ENCODE results near the gene CBX1. TPM values are rescaled to one million over a fixed set of nuclear protein-coding genes. Genes with fewer than 3 reads are reported as not detected.

Gene CBX1
- total and polyA plus RNA-seq, 2 of the 13 experiments (the other 11 are each of a cell fraction or from before 2014, with no cell fraction given), result 17.8 to 108 TPM

DNA sequence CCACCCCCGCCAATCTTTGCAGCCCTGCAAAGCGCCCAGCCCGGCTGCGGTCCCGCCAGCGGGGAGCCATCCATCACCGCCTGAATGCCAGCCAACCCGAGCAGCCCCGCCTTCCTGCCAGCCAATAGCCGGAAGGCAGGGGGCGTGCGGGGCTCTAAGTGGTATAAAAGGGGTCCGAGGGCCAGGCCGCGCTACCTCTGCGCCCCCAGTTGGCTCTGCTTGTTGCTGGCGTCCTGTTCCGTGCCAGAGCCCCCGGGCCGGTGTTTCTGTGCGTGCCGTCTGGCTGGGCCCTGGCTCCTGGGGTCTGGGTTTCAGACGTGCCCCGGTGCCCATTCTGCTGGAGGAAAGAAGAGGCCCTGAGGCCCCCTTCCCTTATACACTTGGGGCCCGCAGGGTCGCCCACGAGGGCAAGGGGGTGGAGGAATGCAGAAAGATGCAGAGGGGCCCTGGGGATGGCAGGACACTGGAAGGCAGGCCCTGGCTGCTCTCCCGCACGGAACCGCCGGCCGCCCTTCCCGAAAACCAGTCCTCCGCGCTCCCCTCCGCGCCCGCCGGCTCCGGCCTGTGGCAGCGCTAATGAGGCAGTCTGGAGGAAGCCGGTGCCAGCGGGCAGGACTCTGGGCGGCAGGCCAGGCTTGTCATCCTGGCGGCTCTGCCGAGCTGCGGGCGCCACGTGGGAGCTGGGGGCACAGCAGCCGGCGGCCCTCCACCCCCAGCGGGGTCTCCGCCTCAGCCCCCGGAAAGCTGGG lies 77.7 kb downstream of the CBX1 start (continued):
- TF ChIP-seq MYNN (CRISPR knock-in tag; IDR thresholded peaks at IDR 0.05; ENCODE audit: low read depth) (no peak), SP4 (CRISPR knock-in tag; IDR thresholded peaks at IDR 0.05) (0 out of 2 replicates have a peak, but pooled peaks have one; percentile 1), ZIK1 (CRISPR knock-in tag; IDR thresholded peaks at IDR 0.05; ENCODE audit: borderline replicate concordance, low read depth) (no peak), KDM5A (IDR thresholded peaks at IDR 0.05; ENCODE audit: borderline replicate concordance, low read length) (no peak), XBP1 (CRISPR knock-in tag; IDR thresholded peaks at IDR 0.05) (no peak)
- TF ChIP-seq, protein P1, sequence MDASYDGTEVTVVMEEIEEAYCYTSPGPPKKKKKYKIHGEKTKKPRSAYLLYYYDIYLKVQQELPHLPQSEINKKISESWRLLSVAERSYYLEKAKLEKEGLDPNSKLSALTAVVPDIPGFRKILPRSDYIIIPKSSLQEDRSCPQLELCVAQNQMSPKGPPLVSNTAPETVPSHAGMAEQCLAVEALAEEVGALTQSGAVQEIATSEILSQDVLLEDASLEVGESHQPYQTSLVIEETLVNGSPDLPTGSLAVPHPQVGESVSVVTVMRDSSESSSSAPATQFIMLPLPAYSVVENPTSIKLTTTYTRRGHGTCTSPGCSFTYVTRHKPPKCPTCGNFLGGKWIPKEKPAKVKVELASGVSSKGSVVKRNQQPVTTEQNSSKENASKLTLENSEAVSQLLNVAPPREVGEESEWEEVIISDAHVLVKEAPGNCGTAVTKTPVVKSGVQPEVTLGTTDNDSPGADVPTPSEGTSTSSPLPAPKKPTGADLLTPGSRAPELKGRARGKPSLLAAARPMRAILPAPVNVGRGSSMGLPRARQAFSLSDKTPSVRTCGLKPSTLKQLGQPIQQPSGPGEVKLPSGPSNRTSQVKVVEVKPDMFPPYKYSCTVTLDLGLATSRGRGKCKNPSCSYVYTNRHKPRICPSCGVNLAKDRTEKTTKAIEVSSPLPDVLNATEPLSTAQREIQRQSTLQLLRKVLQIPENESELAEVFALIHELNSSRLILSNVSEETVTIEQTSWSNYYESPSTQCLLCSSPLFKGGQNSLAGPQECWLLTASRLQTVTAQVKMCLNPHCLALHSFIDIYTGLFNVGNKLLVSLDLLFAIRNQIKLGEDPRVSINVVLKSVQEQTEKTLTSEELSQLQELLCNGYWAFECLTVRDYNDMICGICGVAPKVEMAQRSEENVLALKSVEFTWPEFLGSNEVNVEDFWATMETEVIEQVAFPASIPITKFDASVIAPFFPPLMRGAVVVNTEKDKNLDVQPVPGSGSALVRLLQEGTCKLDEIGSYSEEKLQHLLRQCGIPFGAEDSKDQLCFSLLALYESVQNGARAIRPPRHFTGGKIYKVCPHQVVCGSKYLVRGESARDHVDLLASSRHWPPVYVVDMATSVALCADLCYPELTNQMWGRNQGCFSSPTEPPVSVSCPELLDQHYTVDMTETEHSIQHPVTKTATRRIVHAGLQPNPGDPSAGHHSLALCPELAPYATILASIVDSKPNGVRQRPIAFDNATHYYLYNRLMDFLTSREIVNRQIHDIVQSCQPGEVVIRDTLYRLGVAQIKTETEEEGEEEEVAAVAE (CRISPR knock-in tag; IDR thresholded peaks at IDR 0.05; ENCODE audit: borderline replicate concordance), result no peak
- TF ChIP-seq, protein P2, sequence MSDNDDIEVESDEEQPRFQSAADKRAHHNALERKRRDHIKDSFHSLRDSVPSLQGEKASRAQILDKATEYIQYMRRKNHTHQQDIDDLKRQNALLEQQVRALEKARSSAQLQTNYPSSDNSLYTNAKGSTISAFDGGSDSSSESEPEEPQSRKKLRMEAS (IDR thresholded peaks at IDR 0.05), result 0 out of 2 replicates have a peak, but pooled peaks have one; percentile 3
- TF ChIP-seq, protein P3, sequence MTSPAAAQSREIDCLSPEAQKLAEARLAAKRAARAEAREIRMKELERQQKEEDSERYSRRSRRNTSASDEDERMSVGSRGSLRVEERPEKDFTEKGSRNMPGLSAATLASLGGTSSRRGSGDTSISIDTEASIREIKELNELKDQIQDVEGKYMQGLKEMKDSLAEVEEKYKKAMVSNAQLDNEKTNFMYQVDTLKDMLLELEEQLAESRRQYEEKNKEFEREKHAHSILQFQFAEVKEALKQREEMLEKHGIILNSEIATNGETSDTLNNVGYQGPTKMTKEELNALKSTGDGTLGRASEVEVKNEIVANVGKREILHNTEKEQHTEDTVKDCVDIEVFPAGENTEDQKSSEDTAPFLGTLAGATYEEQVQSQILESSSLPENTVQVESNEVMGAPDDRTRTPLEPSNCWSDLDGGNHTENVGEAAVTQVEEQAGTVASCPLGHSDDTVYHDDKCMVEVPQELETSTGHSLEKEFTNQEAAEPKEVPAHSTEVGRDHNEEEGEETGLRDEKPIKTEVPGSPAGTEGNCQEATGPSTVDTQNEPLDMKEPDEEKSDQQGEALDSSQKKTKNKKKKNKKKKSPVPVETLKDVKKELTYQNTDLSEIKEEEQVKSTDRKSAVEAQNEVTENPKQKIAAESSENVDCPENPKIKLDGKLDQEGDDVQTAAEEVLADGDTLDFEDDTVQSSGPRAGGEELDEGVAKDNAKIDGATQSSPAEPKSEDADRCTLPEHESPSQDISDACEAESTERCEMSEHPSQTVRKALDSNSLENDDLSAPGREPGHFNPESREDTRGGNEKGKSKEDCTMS (CRISPR knock-in tag; conservative IDR thresholded peaks at IDR 0.05), result no peak
- TF ChIP-seq, protein P4, sequence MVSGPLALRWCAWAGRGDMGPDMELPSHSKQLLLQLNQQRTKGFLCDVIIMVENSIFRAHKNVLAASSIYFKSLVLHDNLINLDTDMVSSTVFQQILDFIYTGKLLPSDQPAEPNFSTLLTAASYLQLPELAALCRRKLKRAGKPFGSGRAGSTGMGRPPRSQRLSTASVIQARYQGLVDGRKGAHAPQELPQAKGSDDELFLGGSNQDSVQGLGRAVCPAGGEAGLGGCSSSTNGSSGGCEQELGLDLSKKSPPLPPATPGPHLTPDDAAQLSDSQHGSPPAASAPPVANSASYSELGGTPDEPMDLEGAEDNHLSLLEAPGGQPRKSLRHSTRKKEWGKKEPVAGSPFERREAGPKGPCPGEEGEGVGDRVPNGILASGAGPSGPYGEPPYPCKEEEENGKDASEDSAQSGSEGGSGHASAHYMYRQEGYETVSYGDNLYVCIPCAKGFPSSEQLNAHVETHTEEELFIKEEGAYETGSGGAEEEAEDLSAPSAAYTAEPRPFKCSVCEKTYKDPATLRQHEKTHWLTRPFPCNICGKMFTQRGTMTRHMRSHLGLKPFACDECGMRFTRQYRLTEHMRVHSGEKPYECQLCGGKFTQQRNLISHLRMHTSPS (CRISPR knock-in tag; IDR thresholded peaks at IDR 0.05; ENCODE audit: low read depth), result peak; percentile 91
- TF ChIP-seq, protein P5, sequence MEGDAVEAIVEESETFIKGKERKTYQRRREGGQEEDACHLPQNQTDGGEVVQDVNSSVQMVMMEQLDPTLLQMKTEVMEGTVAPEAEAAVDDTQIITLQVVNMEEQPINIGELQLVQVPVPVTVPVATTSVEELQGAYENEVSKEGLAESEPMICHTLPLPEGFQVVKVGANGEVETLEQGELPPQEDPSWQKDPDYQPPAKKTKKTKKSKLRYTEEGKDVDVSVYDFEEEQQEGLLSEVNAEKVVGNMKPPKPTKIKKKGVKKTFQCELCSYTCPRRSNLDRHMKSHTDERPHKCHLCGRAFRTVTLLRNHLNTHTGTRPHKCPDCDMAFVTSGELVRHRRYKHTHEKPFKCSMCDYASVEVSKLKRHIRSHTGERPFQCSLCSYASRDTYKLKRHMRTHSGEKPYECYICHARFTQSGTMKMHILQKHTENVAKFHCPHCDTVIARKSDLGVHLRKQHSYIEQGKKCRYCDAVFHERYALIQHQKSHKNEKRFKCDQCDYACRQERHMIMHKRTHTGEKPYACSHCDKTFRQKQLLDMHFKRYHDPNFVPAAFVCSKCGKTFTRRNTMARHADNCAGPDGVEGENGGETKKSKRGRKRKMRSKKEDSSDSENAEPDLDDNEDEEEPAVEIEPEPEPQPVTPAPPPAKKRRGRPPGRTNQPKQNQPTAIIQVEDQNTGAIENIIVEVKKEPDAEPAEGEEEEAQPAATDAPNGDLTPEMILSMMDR (CRISPR knock-in tag; IDR thresholded peaks at IDR 0.05), result no peak; the same call in none of the 2 replicates
